Liver (tissue), 9 donors: Measurements from ENCODE around the gene CACNA2D1. TPM values are rescaled to one million over a fixed set of nuclear protein-coding genes. Genes with fewer than 3 reads are reported as not detected.

Experiments
- DNase-seq: peaks from one replicate; pipeline ENCODE4 v3.0.0-alpha.2; 2017; ENCODE audit warnings: low spot score
- H3K27ac ChIP-seq, 2 donors: one replicate each; pipeline ENCODE4 v1.7.0; 2013; ENCODE audit warnings: inconsistent platforms in 2 of 2, low read length in 2 of 2, control low read depth in 1 of 2, low read depth in 1 of 2, mild to moderate bottlenecking in 1 of 2
- H3K27me3 ChIP-seq, 4 donors: one replicate each; pipeline versions ENCODE4 v1.6.1 to v1.7.0; 2013; ENCODE audit warnings: low read length in 3 of 4, inconsistent platforms in 1 of 4, mild to moderate bottlenecking in 1 of 4, moderate library complexity in 1 of 4; ENCODE audit not compliant: control insufficient read depth in 4 of 4, insufficient read depth in 4 of 4
- H3K36me3 ChIP-seq, 4 donors: one replicate each; pipeline versions ENCODE4 v1.6.1 to v1.7.0; 2013; ENCODE audit warnings: low read length in 3 of 4, mild to moderate bottlenecking in 3 of 4, low read depth in 1 of 4, moderate library complexity in 1 of 4; ENCODE audit not compliant: control insufficient read depth in 4 of 4, insufficient read depth in 3 of 4
- H3K4me1 ChIP-seq, 4 donors: one replicate each; pipeline versions ENCODE4 v1.6.1 to v1.7.0; 2013; ENCODE audit warnings: low read length in 3 of 4, mild to moderate bottlenecking in 3 of 4, moderate library complexity in 1 of 4; ENCODE audit not compliant: control insufficient read depth in 4 of 4, insufficient read depth in 4 of 4
- H3K4me3 ChIP-seq, 3 donors: one replicate each; pipeline versions ENCODE4 v1.6.1 to v1.7.0; 2013; ENCODE audit warnings: low read length in 3 of 3, control low read depth in 1 of 3, low read depth in 1 of 3, mild to moderate bottlenecking in 1 of 3
- H3K9ac ChIP-seq, 2 donors: one replicate each; pipeline ENCODE4 v1.7.0; 2013; ENCODE audit warnings: low read length in 2 of 2, mild to moderate bottlenecking in 2 of 2, moderate library complexity in 2 of 2, control low read depth in 1 of 2, low read depth in 1 of 2
- H3K9me3 ChIP-seq, 4 donors: one replicate each; pipeline versions ENCODE4 v1.6.1 to v1.7.0; 2013; ENCODE audit warnings: low read length in 3 of 4; ENCODE audit not compliant: control insufficient read depth in 4 of 4
- ATF3 ChIP-seq: IDR thresholded peaks from 2 replicates; pipeline ENCODE4 v1.6.1; 2016; ENCODE audit warnings: antibody characterized with exemption
- CTCF ChIP-seq: fragments of 150-350 bp; IDR thresholded peaks from 2 replicates; pipeline ENCODE4 v1.5.1; 2017; ENCODE audit warnings: improper control_type of control experiment, low read depth, low read length; ENCODE audit not compliant: missing input control
- EGR1 ChIP-seq, 2 donors: IDR thresholded peaks; 2 replicates each; pipeline ENCODE4 v1.6.1; 2016 to 2018; ENCODE audit warnings: antibody characterized with exemption in 2 of 2, low read depth in 2 of 2
- FOXA1 ChIP-seq: IDR thresholded peaks from 2 replicates; pipeline ENCODE4 v1.6.1; 2016; ENCODE audit warnings: antibody characterized with exemption
- GABPA ChIP-seq, 2 donors: IDR thresholded peaks in 1 of 2; conservative IDR thresholded peaks in 1 of 2; 2 replicates each; pipeline ENCODE4 v1.6.1; 2016; ENCODE audit warnings: antibody characterized with exemption in 2 of 2, mild to moderate bottlenecking in 1 of 2, moderate library complexity in 1 of 2
- HNF4A ChIP-seq, 2 donors: conservative IDR thresholded peaks; 2 replicates each; pipeline ENCODE4 v1.6.1; 2016; ENCODE audit warnings: antibody characterized with exemption in 2 of 2, mild to moderate bottlenecking in 2 of 2
- JUND ChIP-seq, 2 donors: IDR thresholded peaks; 2 replicates each; pipeline ENCODE4 v1.6.1; 2016; ENCODE audit warnings: antibody characterized with exemption in 2 of 2
- MAX ChIP-seq: IDR thresholded peaks from 2 replicates; pipeline ENCODE4 v1.6.1; 2016; ENCODE audit warnings: antibody characterized with exemption
- NR2F2 ChIP-seq: IDR thresholded peaks from 2 replicates; pipeline ENCODE4 v1.6.1; 2016; ENCODE audit warnings: antibody characterized with exemption
- RAD21 ChIP-seq, 2 donors: IDR thresholded peaks; 2 replicates each; pipeline ENCODE4 v1.6.1; 2016; ENCODE audit warnings: antibody characterized with exemption in 2 of 2, mild to moderate bottlenecking in 2 of 2
- RXRA ChIP-seq, 2 donors: IDR thresholded peaks; 2 replicates each; pipeline ENCODE4 v1.6.1; 2017 to 2018; ENCODE audit warnings: antibody characterized with exemption in 2 of 2, mild to moderate bottlenecking in 1 of 2
- SP1 ChIP-seq: IDR thresholded peaks from 2 replicates; pipeline ENCODE4 v1.6.1; 2018; ENCODE audit warnings: antibody characterized with exemption, mild to moderate bottlenecking
- TAF1 ChIP-seq: conservative IDR thresholded peaks from 2 replicates; pipeline ENCODE4 v1.6.1; 2016; ENCODE audit warnings: antibody characterized with exemption, mild to moderate bottlenecking
- YY1 ChIP-seq: IDR thresholded peaks from 2 replicates; pipeline ENCODE4 v1.6.1; 2016; ENCODE audit warnings: antibody characterized with exemption, mild to moderate bottlenecking
- ZBTB33 ChIP-seq: IDR thresholded peaks from 2 replicates; pipeline ENCODE4 v1.6.1; 2016; ENCODE audit warnings: antibody characterized with exemption
- WGBS: extraction: QIAGEN DNeasy Blood & Tissue Kit; methylation state at CpG from one replicate; pipeline ENCODE4 v1.1.7; 2013; 5-methylcytosine and 5-hydroxymethylcytosine counted together
- polyA plus RNA-seq, 2 donors: library from polyadenylated mRNA; stranded (reverse) in 1 of 2; unstranded in 1 of 2; fragments of 200-250 nt in 1 of 2; fragments of >200 nt in 1 of 2; fragmentation: Nextera tagmentation in 1 of 2; extraction: Ambion mirVana in 1 of 2; gene quantifications; one replicate each; pipeline versions ENCODE4 v1.2.1 to v1.2.3, GENCODE V29; 2013 to 2015
- total RNA-seq, 2 donors: library from RNA; depleted of rRNA; stranded (reverse); fragments of >200 nt; gene quantifications; one replicate each; pipeline ENCODE4 v1.2.3, GENCODE V29; 2014
- donor health status: healthy.
- donor health status: healthy.
- donor health status: healthy.
- donor health status: healthy.
- donor health status: healthy.

The CACNA2D1 gene
- total and polyA plus RNA-seq, 4 donors: 0.42 to 2.3 (median 0.94) TPM

GRCh38 chr7:82071468-82071867 is 372.1 kb downstream of the CACNA2D1 start:
- Histone ChIP-seq H3K27me3 (no peaks in the 10 kb centered on the region), H3K27ac (no peak overlapping the region), H3K9me3 (no peaks in the 10 kb centered on the region), H3K4me1 (no peaks in the 10 kb centered on the region), H3K36me3 (no peaks in the 10 kb centered on the region), H3K9ac (no peak overlapping the region), H3K4me3 (no peak overlapping the region)
- DNase-seq: no peak
- 69% methylated on average over 2 of the region's 2 CpGs for WGBS
- TF ChIP-seq JUND (IDR thresholded peaks at IDR 0.05) (no peak), YY1 (no peak), TAF1 (no peak), CTCF (no peak), ATF3 (no peak), NR2F2 (no peak), ZBTB33 (no peak), RAD21 (IDR thresholded peaks at IDR 0.05) (no peak), MAX (no peak), EGR1 (IDR thresholded peaks at IDR 0.05; ENCODE audit: low read depth in 2 of 2) (no peak), SP1 (no peak), RXRA (IDR thresholded peaks at IDR 0.05) (no peak), GABPA (IDR thresholded peaks at IDR 0.05 in 1 of 2, conservative IDR thresholded peaks at IDR 0.05 in 1 of 2) (no peak), HNF4A (conservative IDR thresholded peaks at IDR 0.05) (no peak)

GRCh38 chr7:82067628-82068264 is 375.8 kb downstream of the CACNA2D1 start:
- TF ChIP-seq FOXA1 (no peak), EGR1 (IDR thresholded peaks at IDR 0.05; ENCODE audit: low read depth in 2 of 2) (no peak), MAX (no peak), ZBTB33 (no peak)
- Histone ChIP-seq H3K4me1 (no peaks in the 10 kb centered on the region), H3K27ac (no peak overlapping the region), H3K36me3 (no peaks in the 10 kb centered on the region), H3K9me3 (no peaks in the 10 kb centered on the region), H3K9ac (no peak overlapping the region), H3K27me3 (peaks cover 0 to 2% (median 0%) of the 10 kb centered on the region in 4 donors), H3K4me3 (no peak overlapping the region)
- WGBS: 80% methylated on average over 2 of the region's 2 CpGs
- no peak for DNase-seq
